Small intestine (tissue), 7 donors: ENCODE results near the gene KIAA0586. TPM values are rescaled to one million over a fixed set of nuclear protein-coding genes. Genes with fewer than 3 reads are reported as not detected.
"Not testable (repeated sequence)": the region's sequence is repeated elsewhere in the genome, so short reads cannot be mapped to it uniquely, and the experiment has no call there.

Experiments used
- DNase-seq, 2 donors: peaks; one replicate each; pipeline versions ENCODE4 v3.0.0 to v3.0.0-alpha.2; 2013
- FAIRE-seq: peaks from 2 replicates; lab custom pipeline; 2012; peaks lifted over from hg19 to GRCh38; lab: Jason Lieb, UNC
- H3K27ac ChIP-seq, 3 donors: one replicate each; pipeline ENCODE4 v1.5.1; 2013; ENCODE audit warnings: low read length in 2 of 3, mild to moderate bottlenecking in 2 of 3, control low read depth in 1 of 3, inconsistent platforms in 1 of 3, low read depth in 1 of 3, moderate library complexity in 1 of 3
- H3K27me3 ChIP-seq, 3 donors: one replicate each; pipeline ENCODE4 v1.6.1; 2013; ENCODE audit warnings: low read length in 3 of 3, inconsistent platforms in 1 of 3; ENCODE audit not compliant: control insufficient read depth in 3 of 3, insufficient read depth in 3 of 3
- H3K36me3 ChIP-seq, 3 donors: one replicate each; pipeline ENCODE4 v1.6.1; 2013; ENCODE audit warnings: low read length in 3 of 3, inconsistent platforms in 1 of 3, low read depth in 1 of 3, mild to moderate bottlenecking in 1 of 3, moderate library complexity in 1 of 3; ENCODE audit not compliant: control insufficient read depth in 3 of 3, insufficient read depth in 2 of 3
- H3K4me1 ChIP-seq, 3 donors: one replicate each; pipeline ENCODE4 v1.6.1; 2013; ENCODE audit warnings: low read length in 2 of 3, inconsistent platforms in 1 of 3, low read depth in 1 of 3, mild to moderate bottlenecking in 1 of 3, moderate library complexity in 1 of 3; ENCODE audit not compliant: control insufficient read depth in 3 of 3, insufficient read depth in 2 of 3
- H3K4me3 ChIP-seq, 3 donors: one replicate each; pipeline ENCODE4 v1.5.1; 2013; ENCODE audit warnings: low read length in 3 of 3, control low read depth in 1 of 3, inconsistent platforms in 1 of 3, low read depth in 1 of 3, mild to moderate bottlenecking in 1 of 3, moderate library complexity in 1 of 3
- H3K9me3 ChIP-seq, 2 donors: one replicate each; pipeline ENCODE4 v1.6.1; 2013; ENCODE audit warnings: low read depth in 1 of 2, low read length in 1 of 2; ENCODE audit not compliant: control insufficient read depth in 2 of 2, insufficient read depth in 1 of 2
- WGBS, 3 donors: extraction: QIAGEN DNeasy Blood & Tissue Kit; methylation state at CpG; one replicate each; pipeline ENCODE4 v1.1.7; 2013; 5-methylcytosine and 5-hydroxymethylcytosine counted together
- polyA plus RNA-seq, 4 donors: library from polyadenylated mRNA; stranded (reverse) in 3 of 4; unstranded in 1 of 4; fragments of 200-250 nt in 3 of 4; fragments of 120-200 nt in 1 of 4; gene quantifications; one replicate each; pipeline versions ENCODE4 v1.2.1 to v1.2.3, GENCODE V29; 2013
- donor health status: healthy with polysubstance abuse.
- donor health status: control.
- donor health status: control.
- donor health status: Bipolar disorder and iron deficiency.
- donor health status: healthy.

The KIAA0586 gene
- polyA plus RNA-seq, 4 donors: 2.7 to 12.3 (median 5.0) TPM

- H3K36me3 ChIP-seq: peaks cover 4 to 20% (median 7%) of the 10 kb centered on the region in 3 donors
- 87 to 97% (median 97%) methylated on average over 1 of the region's 1 CpG for WGBS, 3 donors
Measured at GRCh38 chr14:58492044-58492443, 64.5 kb downstream of the KIAA0586 start.

GRCh38 chr14:58501214-58501816 is 73.8 kb downstream of the KIAA0586 start:
- Histone ChIP-seq H3K4me1 (no peaks in the 10 kb centered on the region), H3K36me3 (peaks cover 0 to 20% (median 2%) of the 10 kb centered on the region in 3 donors), H3K27me3 (no peaks in the 10 kb centered on the region), H3K9me3 (no peaks in the 10 kb centered on the region), H3K4me3 (no peak overlapping the region), H3K27ac (no peak overlapping the region)
- DNase-seq (peak; percentile 52 to 60), FAIRE-seq (peak; percentile 41)
- 46 to 59% (median 53%) methylated on average over 3 of the region's 3 CpGs for WGBS, 3 donors

More at GRCh38 chr14:58492044-58492443, 64.5 kb downstream of the KIAA0586 start:
- Histone ChIP-seq H3K4me3 (no peak overlapping the region), H3K4me1 (no peaks in the 10 kb centered on the region), H3K27ac (no peak overlapping the region), H3K27me3 (no peaks in the 10 kb centered on the region), H3K9me3 (no peaks in the 10 kb centered on the region)
- DNase-seq (no peak), FAIRE-seq (no peak)

- no peaks in the 10 kb centered on the region for H3K27me3 ChIP-seq
- H3K27ac ChIP-seq: no peak overlapping the region
- peaks cover 0 to 6% (median 0%) of the 10 kb centered on the region in 3 donors for H3K36me3 ChIP-seq
- FAIRE-seq (no peak), DNase-seq (no peak)
- WGBS, 3 donors: 95 to 96% (median 96%) methylated on average over 3 of the region's 3 CpGs
- H3K4me3 ChIP-seq: no peak overlapping the region
- H3K4me1 ChIP-seq: no peaks in the 10 kb centered on the region
- H3K9me3 ChIP-seq: no peaks in the 10 kb centered on the region
Measured at GRCh38 chr14:58513272-58513671, 85.8 kb downstream of the KIAA0586 start.

- WGBS, 3 donors: 95 to 100% (median 100%) methylated on average over 1 of the region's 1 CpG
- Histone ChIP-seq H3K4me3 (no peak overlapping the region), H3K4me1 (no peaks in the 10 kb centered on the region), H3K9me3 (no peaks in the 10 kb centered on the region), H3K36me3 (peaks cover 2 to 9% (median 3%) of the 10 kb centered on the region in 3 donors), H3K27me3 (no peaks in the 10 kb centered on the region), H3K27ac (no peak overlapping the region)
- no peak for DNase-seq
- no peak for FAIRE-seq
Measured at GRCh38 chr14:58517592-58517991, 90.1 kb downstream of the KIAA0586 start.

- not testable (repeated sequence) for DNase-seq, FAIRE-seq
- 96 to 100% (median 96%) methylated on average over 10 of the region's 10 CpGs for WGBS, 3 donors
Measured at GRCh38 chr14:58525691-58526090, 98.2 kb downstream of the KIAA0586 start.

GRCh38 chr14:58533446-58533845 is 105.9 kb downstream of the KIAA0586 start:
- no peaks in the 10 kb centered on the region for H3K27me3 ChIP-seq
- H3K36me3 ChIP-seq: no peaks in the 10 kb centered on the region
- no peak overlapping the region for H3K4me3 ChIP-seq
- no peaks in the 10 kb centered on the region for H3K9me3 ChIP-seq
- H3K27ac ChIP-seq: no peak overlapping the region
- DNase-seq (peak in 1 of 2 donors; percentile 13), FAIRE-seq (no peak)
- 65 to 90% (median 75%) methylated on average over 5 of the region's 5 CpGs for WGBS, 3 donors
- no peaks in the 10 kb centered on the region for H3K4me1 ChIP-seq

More at GRCh38 chr14:58525691-58526090, 98.2 kb downstream of the KIAA0586 start:
- H3K36me3 ChIP-seq: peaks cover 2 to 18% (median 3%) of the 10 kb centered on the region in 3 donors
- H3K4me1 ChIP-seq, H3K4me3 ChIP-seq, H3K27me3 ChIP-seq, H3K27ac ChIP-seq, H3K9me3 ChIP-seq: not testable (repeated sequence)

- 63 to 71% (median 68%) methylated on average over 1 of the region's 1 CpG for WGBS, 3 donors
- Histone ChIP-seq H3K27ac (no peak overlapping the region), H3K9me3 (no peaks in the 10 kb centered on the region), H3K4me1 (no peaks in the 10 kb centered on the region), H3K36me3 (no peaks in the 10 kb centered on the region), H3K27me3 (no peaks in the 10 kb centered on the region), H3K4me3 (no peak overlapping the region)
- FAIRE-seq: no peak
- DNase-seq: no peak
Measured at GRCh38 chr14:58535044-58535443, 107.5 kb downstream of the KIAA0586 start.

- H3K27me3 ChIP-seq: no peaks in the 10 kb centered on the region
- FAIRE-seq (no peak), DNase-seq (no peak)
- no peaks in the 10 kb centered on the region for H3K36me3 ChIP-seq
- WGBS, 3 donors: 77 to 86% (median 81%) methylated on average over 3 of the region's 3 CpGs
- H3K4me3 ChIP-seq: no peak overlapping the region
- no peak overlapping the region for H3K27ac ChIP-seq
- H3K4me1 ChIP-seq: no peaks in the 10 kb centered on the region
- H3K9me3 ChIP-seq: no peaks in the 10 kb centered on the region
Measured at GRCh38 chr14:58537004-58537403, 109.5 kb downstream of the KIAA0586 start.
